CD8-positive, alpha-beta memory T cell (primary cell): ENCODE data around the gene KRTDAP. TPM values are rescaled to one million over a fixed set of nuclear protein-coding genes. Genes with fewer than 3 reads are reported as not detected.
"Not testable (repeated sequence)": the region's sequence is repeated elsewhere in the genome, so short reads cannot be mapped to it uniquely, and the experiment has no call there.

Experiments used
- CTCF ChIA-PET: fragments of 350-600 bp; sonication (Branson Sonifier 250); formaldehyde crosslinking; loops from one replicate; lab custom pipeline; 2021; ENCODE audit warnings: antibody characterized with exemption; lab: Charles Lee
- POLR2A ChIA-PET: fragments of 350-600 bp; sonication (Branson Sonifier 250); formaldehyde crosslinking; loops from one replicate; lab custom pipeline; 2021; ENCODE audit warnings: antibody characterized with exemption; lab: Charles Lee
- DNase-seq, 5 donors: peaks; one replicate each; pipeline versions ENCODE4 v3.0.0 to v3.0.0-alpha.2; 2020 to 2022; ENCODE audit warnings: mixed read lengths in 1 of 5
- H3K27ac ChIP-seq: one replicate; pipeline ENCODE4 v1.7.0; 2013; ENCODE audit warnings: low read depth, mild to moderate bottlenecking, low read length, moderate library complexity
- H3K27me3 ChIP-seq: 2 replicates; pipeline ENCODE4 v1.7.0; 2013; ENCODE audit warnings: low read length, mild to moderate bottlenecking; ENCODE audit not compliant: insufficient read depth, poor library complexity, severe bottlenecking
- H3K36me3 ChIP-seq: 2 replicates; pipeline ENCODE4 v1.7.0; 2013; ENCODE audit warnings: mild to moderate bottlenecking, low read length, moderate library complexity; ENCODE audit not compliant: insufficient read depth
- H3K4me1 ChIP-seq: 2 replicates; pipeline ENCODE4 v1.7.0; 2013; ENCODE audit warnings: mild to moderate bottlenecking, low read length, moderate library complexity; ENCODE audit not compliant: insufficient read depth
- H3K4me3 ChIP-seq: 2 replicates; pipeline ENCODE4 v1.7.0; 2013; ENCODE audit warnings: mild to moderate bottlenecking, low read length
- H3K9me3 ChIP-seq: 2 replicates; pipeline ENCODE4 v1.7.0; 2013; ENCODE audit warnings: mild to moderate bottlenecking, low read length
- H3K27ac Mint-ChIP-seq, 8 donors: one replicate each; pipeline ENCODE4 v1.8.0; 2020 to 2021; ENCODE audit warnings: mixed read lengths in 8 of 8, mild to moderate bottlenecking in 6 of 8, inconsistent platforms in 3 of 8, moderate library complexity in 3 of 8
- H3K27me3 Mint-ChIP-seq, 2 donors: one replicate each; pipeline ENCODE4 v1.8.0; 2020 to 2021; ENCODE audit warnings: mixed read lengths in 2 of 2, mild to moderate bottlenecking in 1 of 2, moderate library complexity in 1 of 2
- H3K36me3 Mint-ChIP-seq, 3 donors: one replicate each; pipeline ENCODE4 v1.8.0; 2020 to 2021; ENCODE audit warnings: mixed read lengths in 3 of 3, inconsistent platforms in 1 of 3, mild to moderate bottlenecking in 1 of 3
- H3K4me1 Mint-ChIP-seq, 3 donors: one replicate each; pipeline ENCODE4 v1.8.0; 2020 to 2021; ENCODE audit warnings: mixed read lengths in 3 of 3, inconsistent platforms in 1 of 3, mild to moderate bottlenecking in 1 of 3
- H3K4me3 Mint-ChIP-seq, 7 donors: one replicate each; pipeline ENCODE4 v1.8.0; 2020 to 2021; ENCODE audit warnings: mixed read lengths in 7 of 7, mild to moderate bottlenecking in 6 of 7, moderate library complexity in 4 of 7, inconsistent platforms in 2 of 7
- H3K9me3 Mint-ChIP-seq, 5 donors: one replicate each; pipeline ENCODE4 v1.8.0; 2020 to 2022; ENCODE audit warnings: mixed read lengths in 5 of 5, mild to moderate bottlenecking in 3 of 5, moderate library complexity in 2 of 5, inconsistent platforms in 1 of 5
- polyA plus RNA-seq: library from polyadenylated mRNA; unstranded; fragments of 300-500 nt; fragmentation: Illumina TruSeq; gene quantifications from one replicate; pipeline ENCODE4 v1.2.3, GENCODE V29; 2021
- total RNA-seq, 2 experiments: library from RNA; stranded (reverse); gene quantifications; one replicate each; pipeline ENCODE4 v1.2.3, GENCODE V29; 2021

The KRTDAP gene
- total and polyA plus RNA-seq, 3 experiments from 2014 or later = not detected

DNA sequence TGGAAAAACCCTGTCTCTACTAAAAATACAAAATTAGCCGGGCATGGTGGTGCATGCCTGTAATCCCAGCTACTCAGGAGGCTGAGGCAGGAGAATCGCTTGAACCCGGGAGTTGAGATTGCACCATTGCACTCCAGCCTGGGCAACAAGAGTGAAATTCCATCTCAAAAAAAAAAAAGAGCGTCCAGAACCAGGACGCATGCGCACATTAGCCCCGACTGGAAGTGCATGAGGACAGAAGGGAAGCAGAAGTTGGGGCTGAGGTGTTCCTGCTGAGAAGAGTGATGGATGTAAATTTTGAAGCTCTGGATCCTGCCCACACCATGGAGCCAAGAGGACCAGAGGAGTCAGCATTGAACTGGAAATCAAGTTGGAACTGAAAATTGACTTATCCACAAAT is 15.7 kb downstream of the KRTDAP start:
- H3K27me3 Mint-ChIP-seq, H3K27ac Mint-ChIP-seq, H3K9me3 Mint-ChIP-seq, H3K9me3 ChIP-seq, H3K4me3 Mint-ChIP-seq, H3K27me3 ChIP-seq, H3K36me3 ChIP-seq, POLR2A ChIA-PET, H3K4me1 ChIP-seq, H3K36me3 Mint-ChIP-seq, H3K4me3 ChIP-seq, H3K4me1 Mint-ChIP-seq, DNase-seq, H3K27ac ChIP-seq, CTCF ChIA-PET: not testable (repeated sequence)

DNA sequence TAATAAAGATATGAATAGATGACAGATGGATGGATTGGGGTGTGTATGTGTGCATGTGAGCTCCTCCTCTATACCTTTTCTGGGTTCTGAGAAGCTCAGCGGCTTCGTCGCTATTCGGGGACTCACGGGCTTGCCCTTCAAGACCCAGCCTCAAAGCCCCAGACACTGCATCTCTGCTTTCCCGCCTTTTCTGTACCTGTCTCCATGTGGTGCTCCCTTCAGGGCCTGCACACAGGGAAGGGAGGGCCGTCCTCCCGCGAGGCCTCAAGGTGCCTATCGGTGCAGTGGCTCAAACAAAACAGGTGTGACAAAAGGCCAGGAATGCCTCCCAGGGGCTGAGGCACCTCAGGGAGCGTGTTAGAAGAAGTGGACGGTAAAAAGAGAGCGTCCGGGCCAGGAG is 16.2 kb downstream of the KRTDAP start:
- Mint-ChIP-seq H3K4me1 (no peaks in the 10 kb centered on the region), H3K27ac (no peak overlapping the region), H3K27me3 (peaks cover 3 to 9% of the 10 kb centered on the region in 2 donors), H3K9me3 (no peaks in the 10 kb centered on the region), H3K4me3 (no peak overlapping the region), H3K36me3 (no peaks in the 10 kb centered on the region)
- Histone ChIP-seq H3K9me3 (no peaks in the 10 kb centered on the region), H3K4me1 (no peaks in the 10 kb centered on the region), H3K36me3 (no peaks in the 10 kb centered on the region), H3K27ac (no peak overlapping the region), H3K27me3 (no peaks in the 10 kb centered on the region), H3K4me3 (no peak overlapping the region)
- ChIA-PET POLR2A (no interaction called here), CTCF (interaction anchor here (0.9 kb wide), 1 partner anchor 11 kb away, joined by 3 read pairs; no protein-coding TSS in a partner anchor)
- no peak for DNase-seq

DNA sequence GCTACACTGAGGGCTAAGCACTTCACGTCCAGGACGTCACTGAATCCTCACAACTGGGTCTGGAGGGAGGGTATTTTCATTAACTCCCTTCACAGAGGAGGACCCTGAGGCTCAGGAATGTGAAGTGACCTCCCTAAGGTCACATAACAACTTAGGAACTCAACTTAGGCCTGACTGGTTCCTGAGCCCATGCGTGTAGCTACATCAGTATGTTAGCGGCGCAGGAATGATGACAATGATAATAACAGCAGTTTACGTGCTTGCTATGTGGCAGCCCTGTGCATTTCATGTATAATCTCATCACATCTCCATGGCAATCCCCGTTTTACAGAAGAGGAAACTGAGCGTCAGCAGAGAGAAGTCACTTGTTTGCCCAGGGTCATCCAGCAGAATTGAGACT is 18.3 kb downstream of the KRTDAP start:
- H3K9me3 Mint-ChIP-seq = no peaks in the 10 kb centered on the region
- H3K27me3 Mint-ChIP-seq = peaks cover 3 to 9% of the 10 kb centered on the region in 2 donors
- peaks cover 3 to 8% (median 5%) of the 10 kb centered on the region in 3 donors for H3K4me1 Mint-ChIP-seq
- no peak for DNase-seq
- CTCF ChIA-PET = interaction anchor here (2.0 to 2.4 kb wide), 2 partner anchors 23 to 119 kb away, joined by 6 to 12 read pairs; no protein-coding TSS in a partner anchor
- Histone ChIP-seq H3K36me3 (no peaks in the 10 kb centered on the region), H3K4me1 (no peaks in the 10 kb centered on the region), H3K27me3 (no peaks in the 10 kb centered on the region), H3K9me3 (no peaks in the 10 kb centered on the region), H3K4me3 (no peak overlapping the region), H3K27ac (no peak overlapping the region)
- no peak overlapping the region for H3K27ac Mint-ChIP-seq
- no peaks in the 10 kb centered on the region for H3K36me3 Mint-ChIP-seq
- POLR2A ChIA-PET = no interaction called here
- no peak overlapping the region for H3K4me3 Mint-ChIP-seq

DNA sequence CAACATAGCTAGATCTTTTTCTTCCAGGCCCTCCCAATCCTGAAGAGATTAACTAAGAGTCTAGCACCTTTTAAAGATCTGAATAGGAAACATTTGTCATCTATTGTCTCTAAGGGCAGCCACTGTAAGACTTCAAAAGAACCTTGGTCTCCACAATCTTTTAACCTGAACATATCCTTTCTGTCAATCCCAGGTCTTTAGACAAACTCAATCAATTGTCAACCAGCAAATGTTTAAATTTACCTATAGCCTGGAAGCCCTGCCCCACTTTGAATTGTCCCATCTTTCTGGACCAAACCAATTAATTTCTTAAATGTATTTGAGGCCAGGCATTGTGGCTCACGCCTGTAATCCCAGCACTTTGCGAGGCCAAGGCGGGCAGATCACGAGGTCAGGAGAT is 19.2 kb downstream of the KRTDAP start:
- CTCF ChIA-PET = interaction anchor here (1.4 to 2.4 kb wide), 2 partner anchors 24 to 39 kb away, joined by 4 to 6 read pairs; no protein-coding TSS in a partner anchor
- POLR2A ChIA-PET = not testable (repeated sequence)

DNA sequence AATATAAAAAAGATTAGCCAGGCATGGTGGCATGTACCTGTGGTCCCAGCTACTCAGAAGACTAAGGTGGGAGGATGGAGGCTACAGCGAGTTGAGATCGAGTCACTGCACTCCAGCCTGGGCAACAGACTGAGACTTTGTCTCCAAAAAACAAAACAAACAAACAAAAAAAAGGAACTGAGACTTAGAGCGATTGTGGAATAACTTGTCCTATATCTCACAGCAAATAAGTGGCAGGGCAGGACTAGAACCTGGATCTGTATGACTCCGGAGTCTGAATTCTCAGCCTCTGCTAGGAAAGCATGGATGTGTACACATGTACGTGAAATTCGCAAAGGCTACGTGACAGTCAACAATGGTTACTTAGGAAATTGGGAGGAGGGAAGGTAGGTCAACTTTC is 20.1 kb downstream of the KRTDAP start:
- no peaks in the 10 kb centered on the region for H3K9me3 ChIP-seq
- POLR2A ChIA-PET = no interaction called here
- no peaks in the 10 kb centered on the region for H3K27me3 ChIP-seq
- Mint-ChIP-seq H3K27ac (no peak overlapping the region), H3K4me1 (peaks cover 7 to 16% (median 10%) of the 10 kb centered on the region in 3 donors), H3K36me3 (no peaks in the 10 kb centered on the region), H3K4me3 (no peak overlapping the region), H3K9me3 (no peaks in the 10 kb centered on the region), H3K27me3 (peaks cover 0 to 3% of the 10 kb centered on the region in 2 donors)
- H3K4me3 ChIP-seq = no peak overlapping the region
- no peak overlapping the region for H3K27ac ChIP-seq
- CTCF ChIA-PET = interaction anchor here (0.6 to 3.4 kb wide), 5 partner anchors 25 to 403 kb away, joined by 3 to 37 read pairs (median 4); no protein-coding TSS in a partner anchor
- H3K36me3 ChIP-seq = no peaks in the 10 kb centered on the region
- no peak for DNase-seq
- no peaks in the 10 kb centered on the region for H3K4me1 ChIP-seq

More for the DNA sequence above, 19.2 kb downstream of the KRTDAP start:
- not testable (repeated sequence) for H3K4me3 Mint-ChIP-seq, H3K36me3 Mint-ChIP-seq, H3K27me3 Mint-ChIP-seq, H3K27ac Mint-ChIP-seq, H3K27me3 ChIP-seq, H3K4me3 ChIP-seq, H3K9me3 ChIP-seq, H3K9me3 Mint-ChIP-seq, H3K4me1 ChIP-seq, H3K27ac ChIP-seq, DNase-seq, H3K36me3 ChIP-seq
- H3K4me1 Mint-ChIP-seq = peaks cover 3 to 12% (median 5%) of the 10 kb centered on the region in 3 donors

DNA sequence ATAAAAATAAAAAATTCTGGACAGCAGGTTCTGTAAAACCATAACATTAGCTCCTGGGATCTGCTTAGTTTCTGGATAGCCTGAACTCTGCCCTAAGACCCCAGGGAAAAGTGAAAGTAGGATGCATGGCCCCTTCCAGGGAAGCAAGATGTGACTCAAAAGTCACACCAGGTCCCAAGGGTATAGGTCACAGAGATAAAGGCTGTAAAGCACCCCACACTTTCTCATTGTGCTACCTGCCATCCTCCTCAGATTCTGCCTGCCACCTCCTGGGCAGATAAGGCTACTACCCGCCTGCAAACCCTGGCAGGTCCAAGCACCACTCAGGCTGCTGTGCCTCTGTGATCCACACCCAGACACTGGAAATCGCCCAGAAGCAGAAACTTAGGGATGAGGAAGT is 21.6 kb downstream of the KRTDAP start:
- peak; percentile 49 to 78 (median 61) for DNase-seq
- H3K27me3 ChIP-seq = no peaks in the 10 kb centered on the region
- no peak overlapping the region for H3K27ac ChIP-seq
- CTCF ChIA-PET = interaction anchor here (0.8 to 3.4 kb wide), 14 partner anchors 9 to 232 kb away, joined by 3 to 37 read pairs (median 4); no protein-coding TSS in a partner anchor
- Mint-ChIP-seq H3K4me3 (no peak overlapping the region), H3K4me1 (peaks cover 19 to 27% (median 20%) of the 10 kb centered on the region in 3 donors), H3K36me3 (no peaks in the 10 kb centered on the region), H3K9me3 (no peaks in the 10 kb centered on the region), H3K27me3 (peaks cover 0 to 3% of the 10 kb centered on the region in 2 donors), H3K27ac (peak overlapping the region in 2 of 8 donors; percentile 21 to 38)
- no peaks in the 10 kb centered on the region for H3K9me3 ChIP-seq
- H3K4me1 ChIP-seq = peaks cover 5% of the 10 kb centered on the region
- no peaks in the 10 kb centered on the region for H3K36me3 ChIP-seq
- H3K4me3 ChIP-seq = no peak overlapping the region
- POLR2A ChIA-PET = no interaction called here

DNA sequence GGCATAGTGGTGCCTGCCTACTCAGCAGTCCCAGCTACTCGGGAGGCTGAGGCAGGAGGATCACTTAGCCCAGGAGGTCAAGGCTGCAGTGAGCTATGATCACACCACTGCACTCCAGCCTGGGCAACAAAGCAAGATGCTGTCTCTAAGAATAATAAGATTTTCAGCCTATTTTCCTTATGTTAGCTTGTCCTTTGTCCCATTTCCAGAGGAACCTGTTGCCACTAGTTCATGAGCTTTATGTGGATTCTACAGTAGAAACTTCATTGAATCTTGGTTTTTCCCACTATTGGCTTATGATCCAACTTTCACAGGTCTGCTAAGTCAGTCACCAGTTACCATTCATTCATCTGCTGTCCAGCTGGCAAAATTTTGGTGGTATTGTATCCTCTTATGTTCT is 24.0 kb downstream of the KRTDAP start:
- H3K27ac ChIP-seq = no peak overlapping the region
- no peak for DNase-seq
- H3K4me3 ChIP-seq = no peak overlapping the region
- Mint-ChIP-seq H3K27ac (no peak overlapping the region), H3K4me1 (peaks cover 33 to 43% (median 37%) of the 10 kb centered on the region in 3 donors), H3K4me3 (no peak overlapping the region), H3K9me3 (no peaks in the 10 kb centered on the region), H3K36me3 (no peaks in the 10 kb centered on the region), H3K27me3 (peaks cover 0 to 3% of the 10 kb centered on the region in 2 donors)
- POLR2A ChIA-PET = no interaction called here
- H3K9me3 ChIP-seq = no peaks in the 10 kb centered on the region
- no peaks in the 10 kb centered on the region for H3K27me3 ChIP-seq
- CTCF ChIA-PET = interaction anchor here (1.2 to 1.7 kb wide), 2 partner anchors 44 to 113 kb away, joined by 4 read pairs; no protein-coding TSS in a partner anchor
- H3K4me1 ChIP-seq = peaks cover 23% of the 10 kb centered on the region
- no peaks in the 10 kb centered on the region for H3K36me3 ChIP-seq

DNA sequence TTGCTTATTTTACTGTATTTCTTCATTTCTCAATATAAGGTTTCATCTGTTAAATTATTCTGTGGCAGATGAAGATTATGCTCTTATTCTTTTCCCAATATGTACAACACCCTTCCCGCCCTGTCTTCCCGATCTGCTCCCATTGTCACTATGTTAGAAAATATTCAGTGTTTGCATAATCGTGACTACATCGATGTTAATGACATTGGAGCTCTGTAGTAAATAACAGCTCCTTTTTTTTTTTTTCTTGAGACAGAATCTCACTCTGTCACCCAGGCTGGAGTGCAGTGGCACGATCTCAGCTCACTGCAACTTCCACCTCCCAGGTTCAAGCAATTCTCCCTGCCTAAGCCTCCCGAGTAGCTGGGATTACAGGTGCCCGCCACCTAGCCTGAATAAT is 27.3 kb downstream of the KRTDAP start:
- not testable (repeated sequence) for H3K9me3 ChIP-seq, DNase-seq, H3K27me3 Mint-ChIP-seq, H3K36me3 Mint-ChIP-seq, H3K36me3 ChIP-seq, H3K9me3 Mint-ChIP-seq, H3K27me3 ChIP-seq, H3K4me3 ChIP-seq
- H3K4me3 Mint-ChIP-seq = peak overlapping the region; percentile 2 to 85 (median 84)
- Histone ChIP-seq H3K27ac (peak overlapping the region; percentile 48), H3K4me1 (peaks cover 38% of the 10 kb centered on the region)
- peak overlapping the region; percentile 77 to 99 (median 96) for H3K27ac Mint-ChIP-seq
- POLR2A ChIA-PET = interaction anchor here (0.5 to 1.3 kb wide), 4 partner anchors 12 to 386 kb away, joined by 3 to 9 read pairs (median 8); no protein-coding TSS in a partner anchor
- H3K4me1 Mint-ChIP-seq = peaks cover 45 to 55% (median 52%) of the 10 kb centered on the region in 3 donors
- CTCF ChIA-PET = interaction anchor here (0.9 to 3.3 kb wide), 6 partner anchors 8 to 110 kb away, joined by 3 to 19 read pairs (median 4); no protein-coding TSS in a partner anchor
